PFSK-1 (cell line): ENCODE measurements around the gene TMA7B.

Experiments
- FOXP2 ChIP-seq: optimal IDR thresholded peaks from 2 replicates; pipeline ENCODE3; 2011; ENCODE audit warnings: borderline replicate concordance, control low read depth, inconsistent platforms; ENCODE audit not compliant: insufficient read depth; ENCODE audit errors: extremely low read length, extremely low read depth
- POLR2AphosphoS5 ChIP-seq: IDR thresholded peaks from 2 replicates; pipeline ENCODE4 v1.6.1; 2012; ENCODE audit warnings: low read depth, mild to moderate bottlenecking, control low read depth, low read length, moderate library complexity
- SIN3A ChIP-seq: IDR thresholded peaks from 2 replicates; pipeline ENCODE4 v1.6.1; 2012; ENCODE audit warnings: mild to moderate bottlenecking, low read length, moderate library complexity, borderline replicate concordance; ENCODE audit not compliant: insufficient read depth
- TAF1 ChIP-seq: IDR thresholded peaks from 2 replicates; pipeline ENCODE4 v1.6.1; 2012; ENCODE audit warnings: low read length, control low read depth, borderline replicate concordance; ENCODE audit not compliant: insufficient read depth
- TF ChIP-seq, protein P1 (sequence below), 2 experiments: IDR thresholded peaks; 2 replicates each; pipeline versions ENCODE4 v1.6.1 to v1.8.0; 2011 to 2012; ENCODE audit warnings: low read depth in 2 of 2, low read length in 2 of 2, control low read depth in 1 of 2, inconsistent platforms in 1 of 2, mild to moderate bottlenecking in 1 of 2, moderate library complexity in 1 of 2; ENCODE audit not compliant: insufficient read depth in 1 of 2

DNA sequence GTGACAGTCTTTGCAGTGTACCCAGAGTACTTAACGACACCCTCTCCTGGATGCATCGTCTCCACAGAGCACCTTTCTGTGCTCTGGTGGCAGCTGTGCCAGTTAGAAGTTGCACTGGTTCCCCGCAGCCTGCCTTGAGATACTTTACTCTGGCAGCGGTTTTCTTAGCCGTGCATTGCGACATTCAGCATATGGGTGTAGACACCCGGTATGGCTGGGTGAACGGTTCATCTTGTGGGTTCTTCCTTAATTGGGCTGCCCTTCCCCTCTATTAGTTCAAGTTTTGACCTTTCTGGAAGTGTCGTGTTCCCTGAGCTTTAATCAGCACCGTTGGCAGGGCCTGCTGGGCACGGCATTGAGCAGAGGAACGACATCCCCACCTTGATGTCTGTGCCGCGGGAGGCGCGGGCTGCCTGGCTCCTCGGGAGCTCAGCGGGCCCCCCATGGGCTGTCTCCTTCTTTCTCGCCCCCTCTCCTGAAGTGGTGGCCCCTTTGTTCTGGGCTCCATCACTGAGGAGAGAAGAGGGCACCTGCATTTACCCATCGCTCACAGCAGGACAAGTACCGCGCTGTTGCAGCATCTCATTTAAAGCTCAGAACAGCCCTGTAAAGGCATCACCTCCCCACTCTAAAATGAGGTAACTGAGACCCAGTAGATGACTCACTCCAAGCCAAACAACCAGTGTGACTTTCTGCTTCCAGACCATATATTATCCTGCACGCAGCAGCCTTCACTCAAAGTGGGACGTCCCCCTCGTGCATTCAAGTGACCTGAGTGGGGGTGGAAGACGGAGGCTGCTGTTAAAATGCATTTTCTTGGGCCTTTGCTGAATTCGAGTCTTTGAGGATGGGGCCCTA is 47.9 kb downstream of the TMA7B start:
- TF ChIP-seq POLR2AphosphoS5 (no peak), SIN3A (no peak), TAF1 (no peak), FOXP2 (no peak)
- TF ChIP-seq, protein P1, sequence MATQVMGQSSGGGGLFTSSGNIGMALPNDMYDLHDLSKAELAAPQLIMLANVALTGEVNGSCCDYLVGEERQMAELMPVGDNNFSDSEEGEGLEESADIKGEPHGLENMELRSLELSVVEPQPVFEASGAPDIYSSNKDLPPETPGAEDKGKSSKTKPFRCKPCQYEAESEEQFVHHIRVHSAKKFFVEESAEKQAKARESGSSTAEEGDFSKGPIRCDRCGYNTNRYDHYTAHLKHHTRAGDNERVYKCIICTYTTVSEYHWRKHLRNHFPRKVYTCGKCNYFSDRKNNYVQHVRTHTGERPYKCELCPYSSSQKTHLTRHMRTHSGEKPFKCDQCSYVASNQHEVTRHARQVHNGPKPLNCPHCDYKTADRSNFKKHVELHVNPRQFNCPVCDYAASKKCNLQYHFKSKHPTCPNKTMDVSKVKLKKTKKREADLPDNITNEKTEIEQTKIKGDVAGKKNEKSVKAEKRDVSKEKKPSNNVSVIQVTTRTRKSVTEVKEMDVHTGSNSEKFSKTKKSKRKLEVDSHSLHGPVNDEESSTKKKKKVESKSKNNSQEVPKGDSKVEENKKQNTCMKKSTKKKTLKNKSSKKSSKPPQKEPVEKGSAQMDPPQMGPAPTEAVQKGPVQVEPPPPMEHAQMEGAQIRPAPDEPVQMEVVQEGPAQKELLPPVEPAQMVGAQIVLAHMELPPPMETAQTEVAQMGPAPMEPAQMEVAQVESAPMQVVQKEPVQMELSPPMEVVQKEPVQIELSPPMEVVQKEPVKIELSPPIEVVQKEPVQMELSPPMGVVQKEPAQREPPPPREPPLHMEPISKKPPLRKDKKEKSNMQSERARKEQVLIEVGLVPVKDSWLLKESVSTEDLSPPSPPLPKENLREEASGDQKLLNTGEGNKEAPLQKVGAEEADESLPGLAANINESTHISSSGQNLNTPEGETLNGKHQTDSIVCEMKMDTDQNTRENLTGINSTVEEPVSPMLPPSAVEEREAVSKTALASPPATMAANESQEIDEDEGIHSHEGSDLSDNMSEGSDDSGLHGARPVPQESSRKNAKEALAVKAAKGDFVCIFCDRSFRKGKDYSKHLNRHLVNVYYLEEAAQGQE (IDR thresholded peaks at IDR 0.05; ENCODE audit: insufficient read depth in 1 of 2, low read depth in 2 of 2, low read length in 2 of 2): no peak
